Caco-2 (cell line): ENCODE results near the gene CTCF. TPM values are rescaled to one million over a fixed set of nuclear protein-coding genes. Genes with fewer than 3 reads are reported as not detected.

Experiments used
- BruUV-seq: library from RNA; stranded (reverse); fragments of 400-500 nt; replicated peaks from 2 replicates; lab custom pipeline; 2021; lab: Mats Ljungman, UMichigan
- CTCF ChIA-PET: fragments of 300-600 bp; sonication (Branson Sonifier 250); formaldehyde crosslinking; loops from one replicate; lab custom pipeline; 2022; ENCODE audit warnings: antibody characterized with exemption; lab: Charles Lee
- POLR2A ChIA-PET: fragments of 300-600 bp; sonication (Branson Sonifier 250); formaldehyde crosslinking; loops from one replicate; lab custom pipeline; 2022; ENCODE audit warnings: antibody characterized with exemption; lab: Charles Lee
- DNase-seq, 2 experiments: peaks; one replicate each; pipeline versions ENCODE4 v3.0.0 to v3.0.0-alpha.2; 2020 to 2022
- H3K27me3 ChIP-seq: replicated peaks from 2 replicates; pipeline ENCODE4 v1.6.0; 2011; ENCODE audit warnings: low read length; ENCODE audit not compliant: control insufficient read depth, insufficient read depth
- H3K36me3 ChIP-seq: 2 replicates; pipeline ENCODE4 v1.5.1; 2011; ENCODE audit warnings: low read length; ENCODE audit not compliant: control insufficient read depth, insufficient read depth
- H3K4me1 ChIP-seq: fragments of 250-450 bp; sonication (Bioruptor Pico); 2 replicates; pipeline ENCODE4 v1.5.1; 2020; ENCODE audit warnings: mild to moderate bottlenecking
- H3K4me3 ChIP-seq: 2 replicates; pipeline ENCODE4 v1.5.1; 2011; ENCODE audit warnings: low read depth, mild to moderate bottlenecking, control low read depth, low read length
- H3K9me3 ChIP-seq: fragments of 250-450 bp; sonication (Bioruptor Pico); 2 replicates; pipeline ENCODE4 v1.5.1; 2020; ENCODE audit warnings: mild to moderate bottlenecking, moderate library complexity
- H3K27ac Mint-ChIP-seq: one replicate; pipeline ENCODE4 v1.8.0; 2022; ENCODE audit warnings: mixed read lengths; ENCODE audit not compliant: unreplicated experiment
- H3K27me3 Mint-ChIP-seq: one replicate; pipeline ENCODE4 v1.8.0; 2022; ENCODE audit warnings: mixed read lengths; ENCODE audit not compliant: insufficient read depth, unreplicated experiment
- H3K36me3 Mint-ChIP-seq: one replicate; pipeline ENCODE4 v1.8.0; 2022; ENCODE audit warnings: mild to moderate bottlenecking, mixed read lengths; ENCODE audit not compliant: insufficient read depth, unreplicated experiment
- H3K4me1 Mint-ChIP-seq: one replicate; pipeline ENCODE4 v1.8.0; 2022; ENCODE audit warnings: low read depth, mixed read lengths; ENCODE audit not compliant: unreplicated experiment
- H3K4me3 Mint-ChIP-seq: one replicate; pipeline ENCODE4 v1.8.0; 2022; ENCODE audit warnings: mild to moderate bottlenecking, moderate library complexity, mixed read lengths; ENCODE audit not compliant: unreplicated experiment
- H3K9me3 Mint-ChIP-seq: one replicate; pipeline ENCODE4 v1.8.0; 2022; ENCODE audit warnings: mixed read lengths; ENCODE audit not compliant: unreplicated experiment
- intact Hi-C: fragments of 100-400 bp; cut with micrococcal nuclease; formaldehyde crosslinking; loops from one replicate; pipeline ENCODE4 v1.10.0; 2022; ENCODE audit not compliant: unreplicated experiment
- total RNA-seq: library from RNA; stranded (reverse); gene quantifications from 2 replicates; pipeline ENCODE4 v1.2.3, GENCODE V29; 2022
- TF ChIP-seq, protein P1 (sequence below), 2 experiments: fragments of 200-600 bp in 1 of 2; IDR thresholded peaks; 1 replicate in 1 of 2; 2 replicates in 1 of 2; pipeline versions ENCODE4 v1.5.1 to v1.8.0; 2011 to 2022; ENCODE audit warnings: antibody characterized with exemption in 1 of 2, control low read depth in 1 of 2, inconsistent platforms in 1 of 2, low read depth in 1 of 2, low read length in 1 of 2, mild to moderate bottlenecking in 1 of 2, moderate library complexity in 1 of 2; ENCODE audit not compliant: insufficient read depth in 1 of 2, severe bottlenecking in 1 of 2, unreplicated experiment in 1 of 2

Gene CTCF
- total RNA-seq, 1 experiment from 2014 or later: 67.8 TPM

DNA sequence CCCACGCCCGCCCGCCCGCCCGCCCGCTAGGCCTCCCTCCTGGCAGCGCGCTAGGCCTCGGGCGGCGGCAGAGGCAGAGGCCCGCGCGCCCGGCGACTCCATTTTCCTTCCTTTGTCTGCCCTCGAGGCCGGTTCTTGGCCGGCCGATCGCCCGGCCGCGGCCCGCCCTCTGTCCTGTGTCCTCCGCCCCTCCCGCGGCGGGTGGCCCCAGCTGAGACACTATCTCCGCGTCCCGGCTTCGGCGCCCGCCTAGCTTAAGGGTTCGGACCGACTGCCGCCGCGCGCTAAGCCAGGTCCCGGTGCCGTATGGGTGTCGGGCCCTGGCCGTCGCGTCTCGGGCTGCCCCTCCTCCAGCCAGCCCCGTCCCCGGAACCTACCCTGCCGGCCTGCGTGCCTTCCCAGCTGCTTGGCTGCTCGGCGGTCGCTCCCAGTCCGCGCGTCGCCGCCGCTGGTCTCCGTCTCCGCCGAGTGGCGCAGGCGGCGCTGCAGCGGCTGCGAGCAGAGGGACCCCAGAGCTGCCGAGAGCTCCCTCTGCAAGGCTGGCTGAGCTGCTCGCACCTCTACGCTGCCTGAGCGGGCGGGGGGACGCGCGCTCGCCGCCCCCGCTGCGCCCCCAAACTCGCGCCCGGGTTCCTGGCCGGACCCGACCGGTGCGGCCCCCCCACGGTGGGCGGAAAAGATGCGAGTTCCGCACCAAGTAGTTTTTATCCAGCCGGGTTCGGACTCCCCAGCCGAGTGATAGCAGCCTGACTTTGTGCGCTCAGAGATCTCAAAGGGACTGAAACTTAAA is 787 bp downstream of the CTCF start:
- H3K27ac Mint-ChIP-seq: peak overlapping the region; percentile 93
- Histone ChIP-seq H3K27me3 (no peaks in the 10 kb centered on the region), H3K4me3 (peak overlapping the region; percentile 100), H3K4me1 (peaks cover 14% of the 10 kb centered on the region), H3K9me3 (no peaks in the 10 kb centered on the region), H3K36me3 (no peaks in the 10 kb centered on the region; the same call in 1 of the 2 replicates)
- peak; percentile 76 to 81 for DNase-seq
- BruUV-seq: no TSS peak
- H3K27me3 Mint-ChIP-seq: no peaks in the 10 kb centered on the region
- peaks cover 15% of the 10 kb centered on the region for H3K36me3 Mint-ChIP-seq
- peak overlapping the region; percentile 95 for H3K4me3 Mint-ChIP-seq
- POLR2A ChIA-PET: interaction anchor here (0.6 to 3.7 kb wide), 5 partner anchors 16 to 701 kb away, joined by 3 to 19 read pairs (median 5); partner anchors contain the start of genes ACD, PARD6A and SLC7A6
- peaks cover 27% of the 10 kb centered on the region for H3K4me1 Mint-ChIP-seq
- no peaks in the 10 kb centered on the region for H3K9me3 Mint-ChIP-seq
- CTCF ChIA-PET: interaction anchor here (0.6 to 4.4 kb wide), 13 partner anchors 9 to 284 kb away, joined by 3 to 68 read pairs (median 5); partner anchors contain the start of genes ACD, ATP6V0D1, C16orf86 and CARMIL2
- TF ChIP-seq, protein P1, sequence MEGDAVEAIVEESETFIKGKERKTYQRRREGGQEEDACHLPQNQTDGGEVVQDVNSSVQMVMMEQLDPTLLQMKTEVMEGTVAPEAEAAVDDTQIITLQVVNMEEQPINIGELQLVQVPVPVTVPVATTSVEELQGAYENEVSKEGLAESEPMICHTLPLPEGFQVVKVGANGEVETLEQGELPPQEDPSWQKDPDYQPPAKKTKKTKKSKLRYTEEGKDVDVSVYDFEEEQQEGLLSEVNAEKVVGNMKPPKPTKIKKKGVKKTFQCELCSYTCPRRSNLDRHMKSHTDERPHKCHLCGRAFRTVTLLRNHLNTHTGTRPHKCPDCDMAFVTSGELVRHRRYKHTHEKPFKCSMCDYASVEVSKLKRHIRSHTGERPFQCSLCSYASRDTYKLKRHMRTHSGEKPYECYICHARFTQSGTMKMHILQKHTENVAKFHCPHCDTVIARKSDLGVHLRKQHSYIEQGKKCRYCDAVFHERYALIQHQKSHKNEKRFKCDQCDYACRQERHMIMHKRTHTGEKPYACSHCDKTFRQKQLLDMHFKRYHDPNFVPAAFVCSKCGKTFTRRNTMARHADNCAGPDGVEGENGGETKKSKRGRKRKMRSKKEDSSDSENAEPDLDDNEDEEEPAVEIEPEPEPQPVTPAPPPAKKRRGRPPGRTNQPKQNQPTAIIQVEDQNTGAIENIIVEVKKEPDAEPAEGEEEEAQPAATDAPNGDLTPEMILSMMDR (IDR thresholded peaks at IDR 0.05; ENCODE audit: insufficient read depth in 1 of 2, low read depth in 1 of 2, low read length in 1 of 2, severe bottlenecking in 1 of 2, unreplicated experiment in 1 of 2): peak; percentile 15 to 23
- intact Hi-C loops: loop anchor here (1.0 to 5.0 kb wide), 6 partner anchors 16 to 374 kb away; partner anchors contain the start of genes ACD, CARMIL2, PARD6A and PSMB10

DNA sequence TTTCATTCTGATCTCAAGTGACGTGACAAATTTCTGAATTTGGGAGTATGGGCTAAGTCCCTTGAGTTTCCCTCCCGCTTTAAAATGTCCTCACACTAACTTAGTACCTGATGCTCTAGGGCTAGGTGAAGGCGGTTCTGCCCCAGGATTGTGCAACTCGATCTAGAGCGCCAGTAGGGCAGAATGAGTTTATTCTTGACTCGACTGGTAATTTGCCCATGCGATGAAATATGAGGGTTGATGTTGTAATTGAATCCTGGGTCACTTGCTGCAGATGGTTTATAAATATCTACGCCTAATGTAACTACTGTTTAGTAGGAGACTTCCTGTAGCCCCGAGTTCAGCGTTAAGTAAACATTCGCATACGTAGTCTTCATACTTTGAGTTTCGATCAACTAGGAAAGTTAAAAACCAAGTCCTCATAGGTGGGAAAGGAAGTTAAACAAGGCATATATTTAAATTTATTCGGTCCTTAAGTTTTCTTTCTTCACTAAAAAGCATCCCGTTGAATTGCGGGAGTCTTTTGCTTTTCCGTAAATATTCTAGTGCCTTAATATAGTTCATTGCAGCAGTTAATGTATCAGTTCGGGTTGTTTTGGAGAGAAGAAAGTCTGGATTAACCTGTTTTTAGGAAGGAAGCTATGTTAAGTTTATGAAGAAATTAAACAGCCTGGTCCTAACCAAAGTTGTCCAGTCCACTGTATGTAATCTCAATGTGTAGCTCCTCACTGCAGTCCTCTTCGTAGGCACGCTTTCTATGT is 1.6 kb downstream of the CTCF start:
- ChIA-PET CTCF (interaction anchor here (0.6 to 4.4 kb wide), 9 partner anchors 8 to 155 kb away, joined by 3 to 68 read pairs (median 5); partner anchors contain the start of genes ACD, ATP6V0D1, ENKD1 and GFOD2), POLR2A (interaction anchor here (0.5 to 3.7 kb wide), 5 partner anchors 17 to 96 kb away, joined by 3 to 19 read pairs (median 5); partner anchors contain the start of genes ACD and PARD6A)
- intact Hi-C loops: loop anchor here (2.0 to 5.0 kb wide), 3 partner anchors 81 to 373 kb away; partner anchors contain the start of genes CARMIL2, PSMB10, RANBP10 and TSNAXIP1
- peak overlapping the region; percentile 100 for H3K4me3 ChIP-seq
- H3K4me1 ChIP-seq: peaks cover 14% of the 10 kb centered on the region
- H3K27me3 ChIP-seq: no peaks in the 10 kb centered on the region
- peak in 1 of 2 experiments; percentile 56 for DNase-seq
- no peaks in the 10 kb centered on the region for H3K9me3 Mint-ChIP-seq
- H3K4me1 Mint-ChIP-seq: peaks cover 27% of the 10 kb centered on the region
- BruUV-seq: TSS peak; percentile 61
- no peaks in the 10 kb centered on the region for H3K9me3 ChIP-seq
- TF ChIP-seq, protein P1 (IDR thresholded peaks at IDR 0.05; ENCODE audit: insufficient read depth in 1 of 2, low read depth in 1 of 2, low read length in 1 of 2, severe bottlenecking in 1 of 2, unreplicated experiment in 1 of 2): no peak
- peaks cover 15% of the 10 kb centered on the region for H3K36me3 Mint-ChIP-seq
- peak overlapping the region; percentile 95 for H3K4me3 Mint-ChIP-seq
- H3K27me3 Mint-ChIP-seq: no peaks in the 10 kb centered on the region
- peak overlapping the region; percentile 93 for H3K27ac Mint-ChIP-seq
- no peaks in the 10 kb centered on the region; the same call in 1 of the 2 replicates for H3K36me3 ChIP-seq
